Sigmoid colon (tissue), 4 donors: ENCODE measurements around the gene EEF2.

Source experiments
- EP300 ChIP-seq, 4 donors: sonication (generic); formaldehyde crosslinking; IDR thresholded peaks; one replicate each; pipeline ENCODE4 v1.6.1; 2017; ENCODE audit warnings: antibody characterized with exemption in 4 of 4
- POLR2A ChIP-seq, 2 donors: fragments of 450-650 bp; IDR thresholded peaks; one replicate each; pipeline ENCODE4 v1.6.1; 2016; ENCODE audit warnings: antibody characterized with exemption in 2 of 2, mild to moderate bottlenecking in 2 of 2, moderate library complexity in 2 of 2
- POLR2AphosphoS5 ChIP-seq, 4 donors: sonication (generic); formaldehyde crosslinking; IDR thresholded peaks; one replicate each; pipeline ENCODE4 v1.6.1; 2017; ENCODE audit warnings: antibody characterized with exemption in 4 of 4
- TF ChIP-seq, protein P1 (sequence below), 4 experiments: fragments of 450-650 bp in 3 of 4; fragments of 200-600 bp in 1 of 4; IDR thresholded peaks; one replicate each; pipeline ENCODE4 v1.5.1; 2016 to 2019; ENCODE audit warnings: antibody characterized with exemption in 4 of 4, mild to moderate bottlenecking in 3 of 4, moderate library complexity in 2 of 4

DNA sequence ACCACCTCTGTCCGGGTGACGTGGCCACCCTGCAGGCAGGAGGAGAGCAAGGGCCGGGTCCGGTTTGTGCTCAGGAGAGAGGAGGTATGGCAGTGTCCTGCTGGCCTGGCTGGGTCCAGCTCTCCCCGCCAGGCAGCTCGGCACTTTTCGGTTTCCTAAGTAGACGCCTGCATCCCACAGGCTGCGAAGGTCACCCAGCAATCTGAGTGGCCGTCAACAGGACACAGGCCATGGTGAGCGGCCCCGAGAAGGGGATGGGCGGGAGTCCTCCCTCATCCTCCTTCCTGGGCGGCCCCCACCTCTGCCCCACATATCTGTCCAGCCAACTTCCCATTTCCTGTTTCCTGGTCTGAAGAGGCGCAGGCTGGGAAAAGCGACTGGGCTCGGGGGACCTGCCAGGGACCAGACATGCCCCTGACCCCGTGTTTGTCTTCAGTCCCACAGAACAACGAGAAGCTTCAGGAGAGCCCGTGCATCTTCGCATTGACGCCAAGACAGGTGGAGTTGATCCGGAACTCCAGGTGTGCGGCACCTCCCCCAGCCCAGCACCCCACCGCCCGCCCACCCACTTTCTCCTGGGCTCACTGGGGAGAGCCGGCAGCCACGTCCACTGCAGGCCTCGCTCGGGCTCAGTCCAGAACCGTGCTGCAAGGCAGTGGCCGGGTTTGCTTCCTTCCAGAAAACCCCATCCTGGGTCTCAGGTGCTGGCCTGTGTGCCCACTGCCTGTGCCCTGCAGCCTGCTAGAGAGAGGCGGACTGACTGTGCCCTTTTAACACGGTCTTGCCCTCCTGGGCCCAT, 38.5 kb upstream of the EEF2 start:
- TF ChIP-seq, protein P1, sequence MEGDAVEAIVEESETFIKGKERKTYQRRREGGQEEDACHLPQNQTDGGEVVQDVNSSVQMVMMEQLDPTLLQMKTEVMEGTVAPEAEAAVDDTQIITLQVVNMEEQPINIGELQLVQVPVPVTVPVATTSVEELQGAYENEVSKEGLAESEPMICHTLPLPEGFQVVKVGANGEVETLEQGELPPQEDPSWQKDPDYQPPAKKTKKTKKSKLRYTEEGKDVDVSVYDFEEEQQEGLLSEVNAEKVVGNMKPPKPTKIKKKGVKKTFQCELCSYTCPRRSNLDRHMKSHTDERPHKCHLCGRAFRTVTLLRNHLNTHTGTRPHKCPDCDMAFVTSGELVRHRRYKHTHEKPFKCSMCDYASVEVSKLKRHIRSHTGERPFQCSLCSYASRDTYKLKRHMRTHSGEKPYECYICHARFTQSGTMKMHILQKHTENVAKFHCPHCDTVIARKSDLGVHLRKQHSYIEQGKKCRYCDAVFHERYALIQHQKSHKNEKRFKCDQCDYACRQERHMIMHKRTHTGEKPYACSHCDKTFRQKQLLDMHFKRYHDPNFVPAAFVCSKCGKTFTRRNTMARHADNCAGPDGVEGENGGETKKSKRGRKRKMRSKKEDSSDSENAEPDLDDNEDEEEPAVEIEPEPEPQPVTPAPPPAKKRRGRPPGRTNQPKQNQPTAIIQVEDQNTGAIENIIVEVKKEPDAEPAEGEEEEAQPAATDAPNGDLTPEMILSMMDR (IDR thresholded peaks at IDR 0.05), result no peak
- TF ChIP-seq EP300 (IDR thresholded peaks at IDR 0.05), result no peak
- TF ChIP-seq POLR2A (IDR thresholded peaks at IDR 0.05), result no peak
- no peak for TF ChIP-seq POLR2AphosphoS5 (IDR thresholded peaks at IDR 0.05)
